Activated B cell treated with CpG ODN at 0.5 μM for 24 hours (primary cell): ENCODE measurements around the gene UPK1A. TPM values are rescaled to one million over a fixed set of nuclear protein-coding genes. Genes with fewer than 3 reads are reported as not detected.

Experiments
- ATAC-seq: fragments of 200-7000 bp; cut with Tn5 transposase; one replicate; pipeline ENCODE4 v1.10.0; 2021; ENCODE audit warnings: low read depth, mild to moderate bottlenecking, moderate library complexity
- CTCF ChIA-PET: fragments of 350-600 bp; sonication (Branson Sonifier 250); formaldehyde crosslinking; loops from one replicate; lab custom pipeline; 2021; ENCODE audit warnings: antibody characterized with exemption; lab: Charles Lee
- POLR2A ChIA-PET: fragments of 350-600 bp; sonication (Branson Sonifier 250); formaldehyde crosslinking; loops from one replicate; lab custom pipeline; 2021; ENCODE audit warnings: antibody characterized with exemption; lab: Charles Lee
- DNase-seq: peaks from one replicate; pipeline ENCODE4 v3.0.0; 2022
- H3K27ac Mint-ChIP-seq: one replicate; pipeline ENCODE4 v1.8.0; 2020; ENCODE audit warnings: mixed read lengths
- H3K27me3 Mint-ChIP-seq: one replicate; pipeline ENCODE4 v1.8.0; 2021; ENCODE audit warnings: mixed read lengths
- H3K36me3 Mint-ChIP-seq: one replicate; pipeline ENCODE4 v1.8.0; 2021; ENCODE audit warnings: low read depth, mixed read lengths
- H3K4me1 Mint-ChIP-seq: one replicate; pipeline ENCODE4 v1.8.0; 2021; ENCODE audit warnings: mixed read lengths
- H3K4me3 Mint-ChIP-seq: one replicate; pipeline ENCODE4 v1.8.0; 2020; ENCODE audit warnings: mild to moderate bottlenecking, mixed read lengths
- H3K9me3 Mint-ChIP-seq: one replicate; pipeline ENCODE4 v1.8.0; 2020; ENCODE audit warnings: mixed read lengths
- CTCF ChIP-seq: fragments of 200-600 bp; IDR thresholded peaks from one replicate; pipeline ENCODE4 v1.8.0; 2022; ENCODE audit warnings: antibody characterized with exemption, mild to moderate bottlenecking
- intact Hi-C: fragments of 100-400 bp; cut with micrococcal nuclease; formaldehyde crosslinking; loops from one replicate; pipeline ENCODE4 v1.15.1; 2024
- total RNA-seq: library from RNA; stranded (reverse); gene quantifications from 2 replicates; pipeline ENCODE4 v1.2.3, GENCODE V29; 2022

UPK1A gene
- total RNA-seq, 1 donor from 2014 or later = not detected

GRCh38 chr19:35633727-35634440, 32.4 kb upstream of the UPK1A start:
- peaks cover 81% of the 10 kb centered on the region for H3K36me3 Mint-ChIP-seq
- H3K4me1 Mint-ChIP-seq = peaks cover 9% of the 10 kb centered on the region
- no peaks in the 10 kb centered on the region for H3K27me3 Mint-ChIP-seq
- no peak overlapping the region for H3K4me3 Mint-ChIP-seq
- TF ChIP-seq CTCF = no peak
- ATAC-seq (no peak), DNase-seq (no peak)
- ChIA-PET POLR2A (interaction anchor here (0.6 to 0.8 kb wide), 2 partner anchors 10 to 15 kb away, joined by 3 to 4 read pairs; no protein-coding TSS in a partner anchor), CTCF (no interaction called here)
- intact Hi-C loops = no loop called here
- no peak overlapping the region for H3K27ac Mint-ChIP-seq
- no peaks in the 10 kb centered on the region for H3K9me3 Mint-ChIP-seq

GRCh38 chr19:35636651-35637050, 29.7 kb upstream of the UPK1A start:
- Mint-ChIP-seq H3K36me3 (peaks cover 63% of the 10 kb centered on the region), H3K27ac (no peak overlapping the region), H3K27me3 (no peaks in the 10 kb centered on the region), H3K4me3 (no peak overlapping the region), H3K4me1 (peaks cover 6% of the 10 kb centered on the region), H3K9me3 (no peaks in the 10 kb centered on the region)
- DNase-seq = no peak
- ATAC-seq = no peak
- POLR2A ChIA-PET = interaction anchor here (1.5 kb wide), 1 partner anchor 8 kb away, joined by 3 read pairs; no protein-coding TSS in a partner anchor
- TF ChIP-seq CTCF = no peak
- CTCF ChIA-PET = no interaction called here
- intact Hi-C loops = no loop called here

- CTCF ChIA-PET = no interaction called here
- peaks cover 9% of the 10 kb centered on the region for H3K4me1 Mint-ChIP-seq
These were observed 29.2 kb upstream of the UPK1A start for GRCh38 chr19:35637165-35637564.

DNA sequence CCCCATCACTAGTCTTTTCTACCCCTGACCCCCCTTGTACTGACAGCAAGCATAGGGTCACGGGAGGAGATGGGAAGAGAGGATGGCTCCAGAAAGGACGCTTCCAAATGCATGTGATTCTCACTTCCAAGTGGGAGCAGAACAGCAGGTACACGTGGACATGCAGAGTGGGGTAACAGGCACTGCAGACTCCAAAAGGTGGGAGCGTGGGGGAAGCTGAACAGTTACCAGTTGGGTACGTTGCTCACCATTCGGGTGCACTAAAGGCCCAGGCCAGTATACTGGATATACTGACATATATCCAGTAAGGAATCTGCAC, 27.0 kb upstream of the UPK1A start:
- Mint-ChIP-seq H3K27me3 (no peaks in the 10 kb centered on the region), H3K36me3 (peaks cover 39% of the 10 kb centered on the region), H3K27ac (no peak overlapping the region), H3K4me1 (peaks cover 15% of the 10 kb centered on the region), H3K9me3 (no peaks in the 10 kb centered on the region), H3K4me3 (no peak overlapping the region)
- ChIA-PET CTCF (no interaction called here), POLR2A (interaction anchor here (1.4 kb wide), 1 partner anchor 10 kb away, joined by 3 read pairs; no protein-coding TSS in a partner anchor)
- intact Hi-C loops = no loop called here
- TF ChIP-seq CTCF = no peak
- no peak for DNase-seq
- ATAC-seq = no peak

More at GRCh38 chr19:35637165-35637564, 29.2 kb upstream of the UPK1A start:
- no peak for TF ChIP-seq CTCF
- DNase-seq (no peak), ATAC-seq (no peak)
- no peaks in the 10 kb centered on the region for H3K27me3 Mint-ChIP-seq
- H3K27ac Mint-ChIP-seq = no peak overlapping the region
- H3K36me3 Mint-ChIP-seq = peaks cover 58% of the 10 kb centered on the region
- H3K4me3 Mint-ChIP-seq = no peak overlapping the region
- no peaks in the 10 kb centered on the region for H3K9me3 Mint-ChIP-seq
- intact Hi-C loops = no loop called here
- POLR2A ChIA-PET = interaction anchor here (0.9 to 1.5 kb wide), 2 partner anchors 8 to 13 kb away, joined by 3 to 20 read pairs; no protein-coding TSS in a partner anchor

- intact Hi-C loops = loop anchor here (5.0 to 10.0 kb wide), 3 partner anchors 93 to 475 kb away; partner anchors contain the start of genes OVOL3, POLR2I, TBCB and THAP8
- no peak overlapping the region for H3K27ac Mint-ChIP-seq
- no peak overlapping the region for H3K4me3 Mint-ChIP-seq
These were observed 26.5 kb upstream of the UPK1A start for GRCh38 chr19:35639863-35640262.

More at GRCh38 chr19:35639863-35640262, 26.5 kb upstream of the UPK1A start:
- TF ChIP-seq CTCF = no peak
- ATAC-seq (no peak), DNase-seq (no peak)
- ChIA-PET CTCF (no interaction called here), POLR2A (interaction anchor here (1.4 kb wide), 1 partner anchor 10 kb away, joined by 3 read pairs; no protein-coding TSS in a partner anchor)
- H3K27me3 Mint-ChIP-seq = no peaks in the 10 kb centered on the region
- peaks cover 34% of the 10 kb centered on the region for H3K36me3 Mint-ChIP-seq
- no peaks in the 10 kb centered on the region for H3K9me3 Mint-ChIP-seq
- peaks cover 21% of the 10 kb centered on the region for H3K4me1 Mint-ChIP-seq
